Inflammatory macrophage treated with lipopolysaccharide for 1 hour (primary cell): ENCODE results near the gene SLC22A7.

Experiments
- DNase-seq, 2 donors: peaks; one replicate each; pipeline ENCODE4 v3.0.0-alpha.2; 2020 to 2022

The SLC22A7 gene, protein sequence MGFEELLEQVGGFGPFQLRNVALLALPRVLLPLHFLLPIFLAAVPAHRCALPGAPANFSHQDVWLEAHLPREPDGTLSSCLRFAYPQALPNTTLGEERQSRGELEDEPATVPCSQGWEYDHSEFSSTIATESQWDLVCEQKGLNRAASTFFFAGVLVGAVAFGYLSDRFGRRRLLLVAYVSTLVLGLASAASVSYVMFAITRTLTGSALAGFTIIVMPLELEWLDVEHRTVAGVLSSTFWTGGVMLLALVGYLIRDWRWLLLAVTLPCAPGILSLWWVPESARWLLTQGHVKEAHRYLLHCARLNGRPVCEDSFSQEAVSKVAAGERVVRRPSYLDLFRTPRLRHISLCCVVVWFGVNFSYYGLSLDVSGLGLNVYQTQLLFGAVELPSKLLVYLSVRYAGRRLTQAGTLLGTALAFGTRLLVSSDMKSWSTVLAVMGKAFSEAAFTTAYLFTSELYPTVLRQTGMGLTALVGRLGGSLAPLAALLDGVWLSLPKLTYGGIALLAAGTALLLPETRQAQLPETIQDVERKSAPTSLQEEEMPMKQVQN

DNA sequence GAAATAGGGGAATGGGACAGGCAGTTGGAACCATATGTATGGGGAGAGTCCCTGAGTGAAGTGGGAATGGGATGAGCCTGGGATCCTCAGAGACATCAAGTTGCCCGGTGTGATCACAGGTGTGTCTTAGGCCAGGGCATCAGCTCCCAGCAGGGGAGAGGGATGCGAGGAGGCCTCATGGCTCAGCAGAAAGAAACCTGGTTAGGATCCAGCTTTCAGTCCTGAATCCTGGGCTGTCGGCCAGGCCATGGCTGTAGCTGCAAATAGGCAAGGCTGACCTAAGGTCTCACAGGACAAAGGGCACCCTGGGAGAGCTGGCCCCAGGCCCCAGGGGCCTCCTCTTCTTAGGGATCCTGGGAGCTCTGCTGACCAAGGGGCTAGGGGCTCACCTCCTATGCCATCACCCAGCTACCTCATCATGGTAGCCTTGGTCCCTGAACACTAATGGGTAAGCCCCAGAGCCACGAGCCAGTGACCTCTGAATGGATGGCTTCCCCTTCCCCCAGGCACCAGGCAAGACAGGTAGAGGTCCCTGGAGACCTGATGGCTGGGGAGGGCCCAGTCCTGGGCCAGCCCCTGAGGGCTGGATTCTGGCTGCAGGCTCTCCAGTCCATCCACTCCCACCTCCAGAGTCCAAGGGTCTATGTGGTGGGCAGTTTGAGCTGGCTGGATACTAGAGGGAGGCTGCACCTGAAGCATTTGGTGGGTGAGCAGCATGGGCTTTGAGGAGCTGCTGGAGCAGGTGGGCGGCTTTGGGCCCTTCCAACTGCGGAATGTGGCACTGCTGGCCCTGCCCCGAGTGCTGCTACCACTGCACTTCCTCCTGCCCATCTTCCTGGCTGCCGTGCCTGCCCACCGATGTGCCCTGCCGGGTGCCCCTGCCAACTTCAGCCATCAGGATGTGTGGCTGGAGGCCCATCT lies at the start of gene SLC22A7:
SLC22A7 (plus strand) TSS at position 617 of the 921 bp plus-strand sequence; CDS start at position 716, 99 bp downstream.
- DNase-seq, result no peak

GRCh38 chr6:43248791-43249190 lies 49.3 kb upstream of the SLC22A7 start:
- no peak for DNase-seq

- no peak for DNase-seq
These were observed 47.1 kb upstream of the SLC22A7 start for GRCh38 chr6:43250992-43251373.

GRCh38 chr6:43253401-43253800 lies 44.7 kb upstream of the SLC22A7 start:
- DNase-seq, result no peak

DNA sequence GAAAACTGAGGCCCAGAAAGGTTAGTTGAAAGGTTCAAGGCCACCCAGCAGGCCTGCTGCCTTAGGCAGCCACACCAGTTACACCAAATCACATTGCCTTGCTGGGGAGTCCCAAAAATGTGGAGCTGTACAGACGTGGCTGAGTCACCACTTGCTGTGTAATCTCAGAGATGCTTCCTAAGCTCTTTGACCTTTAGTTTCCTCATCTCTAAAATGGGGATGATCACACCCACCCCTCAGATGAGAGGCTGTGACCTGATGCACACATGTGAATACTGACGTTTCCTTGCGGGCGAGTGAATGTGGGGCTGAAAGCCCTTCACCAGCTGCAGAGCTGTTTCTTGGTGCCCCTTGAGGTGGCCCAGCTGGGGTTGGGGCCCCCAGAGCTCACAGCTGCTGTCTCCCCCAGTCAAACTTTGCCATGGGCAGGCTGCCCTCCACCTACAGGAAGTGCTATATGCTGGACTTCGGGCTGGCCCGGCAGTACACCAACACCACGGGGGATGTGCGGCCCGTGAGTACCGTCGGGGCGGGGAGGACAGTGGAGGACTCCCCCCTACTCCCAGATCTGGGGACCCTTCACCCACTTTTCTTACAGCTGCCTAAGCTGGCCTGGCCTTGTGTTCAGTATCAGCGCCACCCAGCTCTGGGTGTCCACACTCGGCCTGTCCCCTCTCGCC lies 43.8 kb upstream of the SLC22A7 start:
- DNase-seq, result peak; percentile 59 to 82

GRCh38 chr6:43254846-43255245 lies 43.2 kb upstream of the SLC22A7 start:
- DNase-seq, result no peak

- no peak for DNase-seq
These were observed 42.5 kb upstream of the SLC22A7 start for GRCh38 chr6:43255408-43256054.

DNA sequence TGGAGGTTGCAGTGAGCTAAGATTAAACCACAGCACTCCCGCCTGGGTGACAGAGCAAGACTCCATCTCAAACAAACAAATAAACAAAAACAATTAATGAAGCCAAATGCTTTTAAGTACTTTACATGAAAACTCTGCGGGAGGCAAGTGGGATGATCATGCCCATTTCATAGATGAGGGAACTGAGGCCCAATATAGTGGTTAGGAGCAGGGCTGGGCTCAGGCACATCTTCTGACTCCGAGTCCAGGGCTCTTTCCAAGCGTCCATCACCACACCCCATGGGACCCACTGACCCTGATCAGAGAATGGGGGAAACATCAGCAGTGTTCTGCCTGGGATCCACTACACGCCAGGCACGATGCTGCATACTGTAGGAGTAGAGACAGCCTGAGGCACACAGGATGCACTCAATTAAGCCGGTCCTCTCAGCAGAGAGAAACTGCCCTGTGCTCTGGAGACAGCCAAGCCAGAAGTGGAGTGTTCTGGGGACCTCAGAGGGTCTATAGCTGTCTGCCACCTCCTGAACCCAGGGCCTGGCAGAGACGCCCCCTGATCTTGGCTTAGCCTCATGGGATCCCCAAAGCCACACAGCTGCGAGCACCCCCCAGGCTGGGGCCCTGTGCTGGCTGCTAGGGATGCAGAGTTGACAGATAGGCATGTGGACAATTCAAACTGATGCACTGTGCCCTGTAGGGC lies 41.2 kb upstream of the SLC22A7 start:
- no peak for DNase-seq

GRCh38 chr6:43257367-43258145 lies 40.5 kb upstream of the SLC22A7 start:
- DNase-seq, result peak; percentile 62 to 75

DNA sequence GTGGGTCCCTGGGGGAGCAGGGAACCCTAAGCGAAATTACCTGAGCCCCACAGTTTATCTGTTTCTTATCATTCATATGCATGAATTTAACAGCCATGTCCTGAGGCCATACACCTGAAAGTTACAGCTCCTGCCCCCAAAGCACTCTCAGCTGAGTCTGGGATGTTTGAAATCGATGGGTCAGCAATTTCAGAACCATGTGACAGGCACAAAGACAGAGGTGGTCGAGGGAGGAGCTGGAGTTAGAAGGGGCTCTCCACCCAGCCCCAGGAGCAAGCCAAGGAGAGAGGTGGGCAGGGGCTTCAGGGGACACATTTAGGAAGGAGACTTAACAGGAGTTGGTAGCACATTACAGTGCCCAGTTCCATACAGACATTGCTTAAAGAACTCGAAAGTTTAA lies 39.9 kb upstream of the SLC22A7 start:
- DNase-seq, result no peak

GRCh38 chr6:43258807-43259686 lies 39.0 kb upstream of the SLC22A7 start:
- DNase-seq, result no peak

- DNase-seq, result no peak
These were observed 37.3 kb upstream of the SLC22A7 start for GRCh38 chr6:43260791-43261190.

- no peak for DNase-seq
These were observed 36.9 kb upstream of the SLC22A7 start for GRCh38 chr6:43261198-43261597.

DNA sequence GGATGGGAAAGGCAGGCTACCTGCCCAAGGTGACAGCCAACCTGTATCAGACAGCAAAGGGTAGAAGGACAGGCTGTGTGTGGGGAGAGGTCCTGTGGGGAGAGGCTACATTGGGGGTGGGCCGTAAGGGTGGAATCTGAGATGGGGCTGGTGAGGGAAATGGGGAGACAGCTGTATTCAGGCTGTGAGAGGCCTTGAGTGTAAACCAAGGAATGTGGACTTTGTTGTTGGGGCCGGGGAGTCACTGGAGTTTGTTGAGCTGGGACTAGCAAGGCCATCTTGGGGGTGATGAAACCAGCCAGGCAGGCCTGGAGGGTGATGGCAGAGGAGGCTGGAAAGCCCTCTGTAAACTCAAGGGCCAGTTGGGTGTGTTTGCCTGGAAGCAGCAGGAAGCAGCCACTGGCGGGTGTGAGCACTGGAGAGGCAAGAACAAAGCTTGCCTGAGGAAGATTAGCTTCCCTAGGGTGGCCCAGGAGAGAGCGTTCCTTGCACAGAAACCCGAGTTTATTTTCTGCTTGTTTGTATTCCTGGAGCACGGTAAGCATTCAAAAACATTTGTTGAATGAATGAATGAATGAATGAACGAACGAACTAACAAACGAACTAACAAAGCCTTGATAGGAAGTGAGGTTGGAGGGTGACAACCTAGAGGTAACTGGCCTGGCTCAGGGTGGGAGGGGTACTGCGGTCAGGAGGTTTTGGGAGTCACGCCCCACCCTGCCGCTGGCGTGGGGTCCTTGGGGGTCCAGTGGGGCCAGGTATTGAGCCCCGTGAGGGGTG lies 35.9 kb upstream of the SLC22A7 start:
- no peak for DNase-seq

DNA sequence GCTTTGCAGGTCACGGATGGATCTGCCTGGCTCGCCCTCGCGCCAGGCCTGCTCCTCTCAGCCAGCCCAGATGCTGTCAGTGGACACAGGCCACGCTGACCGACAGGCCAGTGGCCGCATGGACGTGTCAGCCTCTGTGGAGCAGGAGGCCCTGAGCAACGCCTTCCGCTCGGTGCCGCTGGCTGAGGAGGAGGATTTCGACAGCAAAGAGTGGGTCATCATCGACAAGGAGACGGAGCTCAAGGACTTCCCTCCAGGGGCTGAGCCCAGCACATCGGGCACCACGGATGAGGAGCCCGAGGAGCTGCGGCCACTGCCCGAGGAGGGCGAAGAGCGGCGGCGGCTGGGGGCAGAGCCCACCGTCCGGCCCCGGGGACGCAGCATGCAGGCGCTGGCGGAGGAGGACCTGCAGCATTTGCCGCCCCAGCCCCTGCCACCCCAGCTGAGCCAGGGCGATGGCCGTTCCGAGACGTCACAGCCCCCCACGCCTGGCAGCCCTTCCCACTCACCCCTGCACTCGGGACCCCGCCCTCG lies 35.2 kb upstream of the SLC22A7 start:
- DNase-seq, result no peak

- peak; percentile 63 to 87 for DNase-seq
These were observed 34.5 kb upstream of the SLC22A7 start for GRCh38 chr6:43263314-43264178.

- DNase-seq, result peak; percentile 35 to 57
These were observed 33.4 kb upstream of the SLC22A7 start for GRCh38 chr6:43264599-43265145.
